ENCODE data around the gene WNT6. TPM values are rescaled to one million over a fixed set of nuclear protein-coding genes. Genes with fewer than 3 reads are reported as not detected.

The WNT6 gene
- total RNA-seq, result not detected
- polyA plus RNA-seq (2013, experiment 1 of 2), result 0.06 TPM
- polyA plus RNA-seq (2013, experiment 2 of 2), result 0.05 TPM
- 0 to 0.59 (median 0.02) reads per million in 172 experiments for total RNA-seq

DNA sequence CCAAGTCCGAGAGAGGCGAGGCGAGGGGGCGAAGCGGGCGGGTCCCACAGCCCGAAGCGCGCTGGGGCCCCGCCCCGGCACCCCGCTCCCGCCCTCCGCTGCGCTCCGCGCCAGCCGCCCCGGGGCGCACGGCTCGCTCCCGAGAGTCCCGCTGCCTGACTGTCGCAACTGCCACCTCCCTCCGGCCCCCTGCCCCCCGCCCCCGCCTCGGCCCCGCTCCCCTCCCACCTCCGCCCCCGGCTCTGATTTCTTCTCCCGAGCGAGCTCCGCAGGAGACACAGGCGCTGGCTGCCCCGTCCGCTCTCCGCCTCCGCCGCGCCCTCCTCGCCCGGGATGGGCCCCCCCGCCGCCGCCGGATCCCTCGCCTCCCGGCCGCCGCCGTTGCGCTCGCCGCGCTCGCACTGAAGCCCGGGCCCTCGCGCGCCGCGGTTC lies at the start of gene WNT6:
Gene WNT6, plus strand, starts transcription at position 250 of the 432 bp plus-strand sequence. CDS start 233 bp downstream, outside the sequence.
- H3K27me3 Mint-ChIP-seq, result peaks cover 93% of the 10 kb centered on the region
- Histone ChIP-seq H3K9me3 (ENCODE audit: control insufficient read depth in 1 of 2, insufficient read depth in 1 of 2, low read length in 2 of 2) (peaks cover 0 to 20% of the 10 kb centered on the region in 2 experiments), H3K4me3 (ENCODE audit: low read length) (peak within 1 kb of the TSS; percentile 22), H3K4me1 (ENCODE audit: insufficient read depth, low read length) (peaks cover 25% of the 10 kb centered on the region), H3K27me3 (ENCODE audit: control insufficient read depth in 1 of 2, insufficient read depth in 2 of 2, low read length in 2 of 2) (peaks cover 58 to 81% of the 10 kb centered on the region in 2 experiments), H3K27ac (ENCODE audit: low read depth in 1 of 2, low read length in 2 of 2) (no peak within 1 kb of the TSS), H3K36me3 (ENCODE audit: insufficient read depth, low read length) (no peaks in the 10 kb centered on the region)
- no peaks in the 10 kb centered on the region for H3K9me3 Mint-ChIP-seq
- POLR2A ChIA-PET, result interaction anchor here (1.2 kb wide), 1 partner anchor 38 kb away, joined by 3 read pairs; no protein-coding TSS in a partner anchor
- H3K36me3 Mint-ChIP-seq (ENCODE audit: low read depth), result no peaks in the 10 kb centered on the region
- intact Hi-C loops (cut with DNase I, micrococcal nuclease), result loop anchor here in 1 of 2 experiments (5.0 kb wide), 1 partner anchor 118 kb away; no protein-coding TSS in a partner anchor
- ATAC-seq (ENCODE audit: poor library complexity) (peak; percentile 42), DNase-seq (peak in 2 of 14 experiments; percentile 24 to 36)
- TF ChIP-seq, protein P1, sequence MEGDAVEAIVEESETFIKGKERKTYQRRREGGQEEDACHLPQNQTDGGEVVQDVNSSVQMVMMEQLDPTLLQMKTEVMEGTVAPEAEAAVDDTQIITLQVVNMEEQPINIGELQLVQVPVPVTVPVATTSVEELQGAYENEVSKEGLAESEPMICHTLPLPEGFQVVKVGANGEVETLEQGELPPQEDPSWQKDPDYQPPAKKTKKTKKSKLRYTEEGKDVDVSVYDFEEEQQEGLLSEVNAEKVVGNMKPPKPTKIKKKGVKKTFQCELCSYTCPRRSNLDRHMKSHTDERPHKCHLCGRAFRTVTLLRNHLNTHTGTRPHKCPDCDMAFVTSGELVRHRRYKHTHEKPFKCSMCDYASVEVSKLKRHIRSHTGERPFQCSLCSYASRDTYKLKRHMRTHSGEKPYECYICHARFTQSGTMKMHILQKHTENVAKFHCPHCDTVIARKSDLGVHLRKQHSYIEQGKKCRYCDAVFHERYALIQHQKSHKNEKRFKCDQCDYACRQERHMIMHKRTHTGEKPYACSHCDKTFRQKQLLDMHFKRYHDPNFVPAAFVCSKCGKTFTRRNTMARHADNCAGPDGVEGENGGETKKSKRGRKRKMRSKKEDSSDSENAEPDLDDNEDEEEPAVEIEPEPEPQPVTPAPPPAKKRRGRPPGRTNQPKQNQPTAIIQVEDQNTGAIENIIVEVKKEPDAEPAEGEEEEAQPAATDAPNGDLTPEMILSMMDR (IDR thresholded peaks at IDR 0.05), result no peak
- peaks cover 29% of the 10 kb centered on the region for H3K4me1 Mint-ChIP-seq (ENCODE audit: low read depth)
- peak within 1 kb of the TSS; percentile 75 for H3K4me3 Mint-ChIP-seq
- H3K27ac Mint-ChIP-seq, result no peak within 1 kb of the TSS
- CTCF ChIA-PET, result no interaction called here

- Histone ChIP-seq H3K9me3 (ENCODE audit: control insufficient read depth in 1 of 2, insufficient read depth in 1 of 2, low read length in 2 of 2) (no peaks in the 10 kb centered on the region), H3K4me1 (ENCODE audit: insufficient read depth, low read length) (no peaks in the 10 kb centered on the region), H3K36me3 (ENCODE audit: insufficient read depth, low read length) (no peaks in the 10 kb centered on the region), H3K27ac (ENCODE audit: low read depth in 1 of 2, low read length in 2 of 2) (no peak overlapping the region), H3K4me3 (ENCODE audit: low read length) (no peak overlapping the region), H3K27me3 (ENCODE audit: control insufficient read depth in 1 of 2, insufficient read depth in 2 of 2, low read length in 2 of 2) (peaks cover 11 to 20% of the 10 kb centered on the region in 2 experiments)
- Mint-ChIP-seq H3K36me3 (ENCODE audit: low read depth) (no peaks in the 10 kb centered on the region), H3K4me1 (ENCODE audit: low read depth) (no peaks in the 10 kb centered on the region), H3K27ac (no peak overlapping the region), H3K27me3 (peaks cover 50% of the 10 kb centered on the region), H3K4me3 (no peak overlapping the region), H3K9me3 (no peaks in the 10 kb centered on the region)
- CTCF ChIA-PET, result interaction anchor here (1.1 kb wide), 1 partner anchor 13 kb away, joined by 3 read pairs; no protein-coding TSS in a partner anchor
- intact Hi-C loops (cut with DNase I, micrococcal nuclease), result no loop called here
- DNase-seq (no peak), ATAC-seq (ENCODE audit: poor library complexity) (no peak)
- POLR2A ChIA-PET, result no interaction called here
- TF ChIP-seq, protein P1 (IDR thresholded peaks at IDR 0.05), result no peak
Measured at GRCh38 chr2:218810256-218810655, 49.3 kb upstream of the WNT6 start.

DNA sequence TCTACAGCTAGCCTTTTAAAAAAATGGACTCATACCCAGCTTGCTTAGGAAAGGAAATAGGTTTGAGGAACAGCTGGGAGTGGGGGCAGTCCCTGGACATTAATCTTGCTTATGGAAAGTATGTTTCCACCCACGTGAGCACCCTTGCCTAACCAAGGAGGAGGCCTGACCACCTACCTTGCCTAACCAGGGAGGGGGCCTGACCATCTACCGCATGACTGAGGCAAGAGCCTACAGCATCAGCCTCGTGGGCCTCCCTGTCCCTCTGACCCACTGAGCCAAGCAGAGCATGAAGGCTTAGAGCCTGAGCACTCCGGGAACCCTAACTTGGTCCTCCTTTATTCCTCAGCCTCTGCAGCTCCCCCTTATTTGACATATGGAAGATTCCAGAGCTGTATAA lies 48.2 kb upstream of the WNT6 start:
- Histone ChIP-seq H3K4me1 (ENCODE audit: insufficient read depth, low read length) (no peaks in the 10 kb centered on the region), H3K27ac (ENCODE audit: low read depth in 1 of 2, low read length in 2 of 2) (no peak overlapping the region), H3K4me3 (ENCODE audit: low read length) (no peak overlapping the region), H3K27me3 (ENCODE audit: control insufficient read depth in 1 of 2, insufficient read depth in 2 of 2, low read length in 2 of 2) (peaks cover 11 to 18% of the 10 kb centered on the region in 2 experiments), H3K36me3 (ENCODE audit: insufficient read depth, low read length) (no peaks in the 10 kb centered on the region), H3K9me3 (ENCODE audit: control insufficient read depth in 1 of 2, insufficient read depth in 1 of 2, low read length in 2 of 2) (no peaks in the 10 kb centered on the region)
- Mint-ChIP-seq H3K9me3 (no peaks in the 10 kb centered on the region), H3K4me3 (no peak overlapping the region), H3K27ac (no peak overlapping the region), H3K4me1 (ENCODE audit: low read depth) (no peaks in the 10 kb centered on the region), H3K27me3 (peaks cover 43% of the 10 kb centered on the region), H3K36me3 (ENCODE audit: low read depth) (no peaks in the 10 kb centered on the region)
- CTCF ChIA-PET, result interaction anchor here (1.1 kb wide), 1 partner anchor 14 kb away, joined by 3 read pairs; no protein-coding TSS in a partner anchor
- DNase-seq (no peak), ATAC-seq (ENCODE audit: poor library complexity) (no peak)
- intact Hi-C loops (cut with DNase I, micrococcal nuclease), result no loop called here
- TF ChIP-seq, protein P1 (IDR thresholded peaks at IDR 0.05), result no peak
- POLR2A ChIA-PET, result no interaction called here
